22Rv1 (cell line): ENCODE measurements around the gene SLCO3A1.

Experiments used
- ZFX ChIP-seq: fragments of 450-650 bp; IDR thresholded peaks from 2 replicates; pipeline ENCODE4 v1.6.1; 2017; ENCODE audit warnings: antibody characterized with exemption, borderline replicate concordance
- TF ChIP-seq, protein P1 (sequence below): fragments of 450-650 bp; IDR thresholded peaks from 2 replicates; pipeline ENCODE4 v1.5.1; 2017; ENCODE audit warnings: mild to moderate bottlenecking

DNA sequence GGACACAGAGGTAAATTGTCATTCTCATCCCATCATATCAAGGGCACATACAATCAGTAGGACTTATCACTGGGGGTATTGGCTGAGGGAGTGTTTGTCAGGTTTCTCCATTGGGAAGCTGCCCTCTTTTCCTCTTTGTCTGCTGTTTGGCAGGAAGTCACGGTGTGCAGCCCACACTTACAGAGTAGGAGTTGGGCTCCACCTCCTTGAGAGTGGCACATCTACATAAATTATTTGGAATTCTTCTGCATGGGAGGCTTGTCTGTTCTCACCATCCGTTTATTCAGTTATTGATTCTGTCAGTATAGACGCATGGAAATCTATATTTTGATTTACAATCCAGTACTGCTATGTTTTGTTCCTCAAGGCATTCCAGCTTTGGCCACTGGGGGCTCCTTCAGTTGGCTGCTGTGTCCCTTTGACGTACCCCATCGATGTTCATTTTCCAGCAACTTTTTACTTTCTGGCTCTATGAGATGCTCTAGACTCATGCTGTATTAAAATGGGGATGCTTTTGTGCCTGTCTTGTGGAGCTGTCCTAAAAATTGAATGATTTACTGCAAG lies 200.3 kb downstream of the SLCO3A1 start:
- TF ChIP-seq, protein P1, sequence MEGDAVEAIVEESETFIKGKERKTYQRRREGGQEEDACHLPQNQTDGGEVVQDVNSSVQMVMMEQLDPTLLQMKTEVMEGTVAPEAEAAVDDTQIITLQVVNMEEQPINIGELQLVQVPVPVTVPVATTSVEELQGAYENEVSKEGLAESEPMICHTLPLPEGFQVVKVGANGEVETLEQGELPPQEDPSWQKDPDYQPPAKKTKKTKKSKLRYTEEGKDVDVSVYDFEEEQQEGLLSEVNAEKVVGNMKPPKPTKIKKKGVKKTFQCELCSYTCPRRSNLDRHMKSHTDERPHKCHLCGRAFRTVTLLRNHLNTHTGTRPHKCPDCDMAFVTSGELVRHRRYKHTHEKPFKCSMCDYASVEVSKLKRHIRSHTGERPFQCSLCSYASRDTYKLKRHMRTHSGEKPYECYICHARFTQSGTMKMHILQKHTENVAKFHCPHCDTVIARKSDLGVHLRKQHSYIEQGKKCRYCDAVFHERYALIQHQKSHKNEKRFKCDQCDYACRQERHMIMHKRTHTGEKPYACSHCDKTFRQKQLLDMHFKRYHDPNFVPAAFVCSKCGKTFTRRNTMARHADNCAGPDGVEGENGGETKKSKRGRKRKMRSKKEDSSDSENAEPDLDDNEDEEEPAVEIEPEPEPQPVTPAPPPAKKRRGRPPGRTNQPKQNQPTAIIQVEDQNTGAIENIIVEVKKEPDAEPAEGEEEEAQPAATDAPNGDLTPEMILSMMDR, result peak; percentile 45
- TF ChIP-seq ZFX, result no peak
